HepG2 (cell line): Measurements from ENCODE around the gene GNRH2. TPM values are rescaled to one million over a fixed set of nuclear protein-coding genes. Genes with fewer than 3 reads are reported as not detected.

Experiments
- GFI1 ChIP-seq: sonication (generic); formaldehyde crosslinking; IDR thresholded peaks from 2 replicates; pipeline ENCODE4 v1.5.0; 2020; ENCODE audit warnings: missing genetic modification reagents, mild to moderate bottlenecking, borderline replicate concordance
- GLI4 ChIP-seq: sonication (generic); formaldehyde crosslinking; IDR thresholded peaks from 2 replicates; pipeline ENCODE4 v1.5.1; 2020; ENCODE audit warnings: missing genetic modification reagents, mild to moderate bottlenecking, moderate library complexity, borderline replicate concordance
- KLF12 ChIP-seq: sonication (generic); formaldehyde crosslinking; IDR thresholded peaks from 2 replicates; pipeline ENCODE4 v1.4.0; 2020; ENCODE audit warnings: missing genetic modification reagents, borderline replicate concordance
- NCOA5 ChIP-seq: sonication (generic); formaldehyde crosslinking; IDR thresholded peaks from 2 replicates; pipeline ENCODE4 v1.4.0; 2020; ENCODE audit warnings: missing genetic modification reagents
- SP2 ChIP-seq: sonication (generic); formaldehyde crosslinking; IDR thresholded peaks from 2 replicates; pipeline ENCODE4 v1.5.1; 2020; ENCODE audit warnings: mild to moderate bottlenecking, missing genetic modification reagents
- TCF7 ChIP-seq: sonication (generic); IDR thresholded peaks from 2 replicates; pipeline ENCODE4 v1.6.1; 2016; ENCODE audit warnings: antibody characterized with exemption, low read depth
- ZBTB1 ChIP-seq: sonication (generic); formaldehyde crosslinking; IDR thresholded peaks from 2 replicates; pipeline ENCODE4 v1.4.0; 2020; ENCODE audit warnings: missing genetic modification reagents, borderline replicate concordance
- ZKSCAN8 ChIP-seq: IDR thresholded peaks from 2 replicates; pipeline ENCODE4 v1.6.1; 2016; ENCODE audit warnings: borderline replicate concordance, missing genetic modification reagents, missing compliant biosample characterization
- ZNF138 ChIP-seq: sonication (generic); formaldehyde crosslinking; IDR thresholded peaks from 2 replicates; pipeline ENCODE4 v1.5.0; 2020; ENCODE audit warnings: mild to moderate bottlenecking, low read depth, missing genetic modification reagents
- ZNF556 ChIP-seq: sonication (generic); formaldehyde crosslinking; IDR thresholded peaks from 2 replicates; pipeline ENCODE4 v1.4.0; 2020; ENCODE audit warnings: mild to moderate bottlenecking, missing genetic modification reagents, borderline replicate concordance
- ZNF589 ChIP-seq: sonication (generic); formaldehyde crosslinking; conservative IDR thresholded peaks from 2 replicates; pipeline ENCODE4 v1.8.0; 2022; ENCODE audit warnings: mild to moderate bottlenecking, moderate library complexity, missing genetic modification reagents
- ZNF629 ChIP-seq: sonication (generic); formaldehyde crosslinking; conservative IDR thresholded peaks from 2 replicates; pipeline ENCODE4 v1.5.0; 2020; ENCODE audit warnings: missing genetic modification reagents
- ZNF672 ChIP-seq: sonication (generic); formaldehyde crosslinking; IDR thresholded peaks from 2 replicates; pipeline ENCODE4 v1.8.1; 2022; ENCODE audit warnings: missing genetic modification reagents
- polyA plus RNA-seq, 8 experiments: library from polyadenylated mRNA; depleted of rRNA in 3 of 8; stranded (reverse) in 7 of 8; unstranded in 1 of 8; fragments of >200 nt; fragmentation: Illumina TruSeq in 4 of 8; extraction: Trizol in 4 of 8; gene quantifications; 2 replicates each; pipeline versions ENCODE4 v1.2.1 to v1.2.3, GENCODE V29; 2011 to 2016; ENCODE audit warnings: low read depth in 4 of 8, missing spikeins in 1 of 8, mixed read lengths in 1 of 8; ENCODE audit not compliant: insufficient read depth in 1 of 8
- total RNA-seq, 5 experiments: library from RNA; depleted of rRNA; stranded (reverse); fragments of >200 nt; fragmentation: Illumina TruSeq; extraction: Trizol; gene quantifications; 2 replicates each; pipeline ENCODE4 v1.2.3, GENCODE V29; 2016; ENCODE audit warnings: low read depth in 1 of 5
- TF ChIP-seq, protein P1 (sequence below), 2 experiments: sonication (generic) in 1 of 2; formaldehyde crosslinking in 1 of 2; IDR thresholded peaks; 2 replicates each; pipeline versions ENCODE4 v1.5.1 to v1.6.1; 2011 to 2020; ENCODE audit warnings: borderline replicate concordance in 1 of 2, low read depth in 1 of 2, low read length in 1 of 2, mild to moderate bottlenecking in 1 of 2, missing genetic modification reagents in 1 of 2, moderate library complexity in 1 of 2
- TF ChIP-seq, protein P2 (sequence below): sonication (generic); formaldehyde crosslinking; IDR thresholded peaks from 2 replicates; pipeline ENCODE4 v1.4.0; 2020; ENCODE audit warnings: missing genetic modification reagents
- TF ChIP-seq, protein P3 (sequence below): sonication (generic); formaldehyde crosslinking; IDR thresholded peaks from 2 replicates; pipeline ENCODE4 v1.4.0; 2020; ENCODE audit warnings: missing genetic modification reagents
- TF ChIP-seq, protein P4 (sequence below): sonication (generic); formaldehyde crosslinking; IDR thresholded peaks from 2 replicates; pipeline ENCODE4 v1.4.0; 2020; ENCODE audit warnings: missing genetic modification reagents, mild to moderate bottlenecking, borderline replicate concordance

Gene GNRH2
- total and polyA plus RNA-seq, 2 of the 13 experiments (the other 11 are each of a cell fraction or from before 2014, with no cell fraction given): 0.28 TPM; not detected in 1

DNA sequence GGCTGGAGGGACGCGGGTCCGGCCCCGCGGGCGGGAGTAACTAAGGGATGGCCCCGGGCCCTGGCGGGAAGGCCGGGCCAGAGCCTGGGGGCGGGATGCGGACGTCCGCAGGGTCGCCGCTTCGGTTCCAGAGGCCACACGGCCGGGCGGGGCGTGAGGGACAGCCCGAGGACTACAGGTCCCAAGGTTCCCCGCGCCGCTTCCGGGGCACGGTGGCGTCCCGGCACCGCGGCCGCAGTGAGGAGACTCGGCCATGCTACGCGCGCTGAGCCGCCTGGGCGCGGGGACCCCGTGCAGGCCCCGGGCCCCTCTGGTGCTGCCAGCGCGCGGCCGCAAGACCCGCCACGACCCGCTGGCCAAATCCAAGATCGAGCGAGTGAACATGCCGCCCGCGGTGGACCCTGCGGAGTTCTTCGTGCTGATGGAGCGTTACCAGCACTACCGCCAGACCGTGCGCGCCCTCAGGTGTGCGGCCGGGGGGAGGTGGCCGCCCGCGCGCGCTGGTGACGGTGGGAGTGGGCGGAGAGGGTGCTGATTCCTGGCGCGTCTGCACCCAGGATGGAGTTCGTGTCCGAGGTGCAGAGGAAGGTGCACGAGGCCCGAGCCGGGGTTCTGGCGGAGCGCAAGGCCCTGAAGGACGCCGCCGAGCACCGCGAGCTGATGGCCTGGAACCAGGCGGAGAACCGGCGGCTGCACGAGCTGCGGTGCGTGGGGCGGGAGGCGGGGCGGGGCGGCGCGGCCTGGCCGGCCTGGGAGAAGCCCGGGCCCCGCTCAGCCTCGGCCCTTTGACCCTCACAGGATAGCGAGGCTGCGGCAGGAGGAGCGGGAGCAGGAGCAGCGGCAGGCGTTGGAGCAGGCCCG is 2.6 kb downstream of the GNRH2 start, which contains the start of gene MRPS26 (continued):
- TF ChIP-seq, protein P1, sequence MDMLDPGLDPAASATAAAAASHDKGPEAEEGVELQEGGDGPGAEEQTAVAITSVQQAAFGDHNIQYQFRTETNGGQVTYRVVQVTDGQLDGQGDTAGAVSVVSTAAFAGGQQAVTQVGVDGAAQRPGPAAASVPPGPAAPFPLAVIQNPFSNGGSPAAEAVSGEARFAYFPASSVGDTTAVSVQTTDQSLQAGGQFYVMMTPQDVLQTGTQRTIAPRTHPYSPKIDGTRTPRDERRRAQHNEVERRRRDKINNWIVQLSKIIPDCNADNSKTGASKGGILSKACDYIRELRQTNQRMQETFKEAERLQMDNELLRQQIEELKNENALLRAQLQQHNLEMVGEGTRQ (IDR thresholded peaks at IDR 0.05; ENCODE audit: low read depth, low read length): no peak
- TF ChIP-seq, protein P1 (CRISPR knock-in tag; IDR thresholded peaks at IDR 0.05; ENCODE audit: borderline replicate concordance): no peak
- TF ChIP-seq ZNF556 (peak; percentile 96), GLI4 (peak; percentile 100), SP2 (CRISPR knock-in tag) (peak; percentile 44), ZBTB1 (CRISPR knock-in tag) (0 out of 2 replicates have a peak, but pooled peaks have one; percentile 17), ZNF138 (CRISPR knock-in tag) (peak; percentile 98), ZNF589 (CRISPR knock-in tag) (peak; percentile 98), ZNF672 (CRISPR knock-in tag) (peak; percentile 80; the same call in 1 of the 2 replicates), ZNF629 (CRISPR knock-in tag) (peak; percentile 47; the same call in 1 of the 2 replicates), KLF12 (CRISPR knock-in tag) (peak; percentile 72; the same call in 1 of the 2 replicates), NCOA5 (CRISPR knock-in tag) (no peak), TCF7 (no peak; the same call in 1 of the 2 replicates), ZKSCAN8 (CRISPR knock-in tag) (0 out of 2 replicates have a peak, but pooled peaks have one; percentile 59), GFI1 (CRISPR knock-in tag) (peak; percentile 71; the same call in 1 of the 2 replicates)
- TF ChIP-seq, protein P2, sequence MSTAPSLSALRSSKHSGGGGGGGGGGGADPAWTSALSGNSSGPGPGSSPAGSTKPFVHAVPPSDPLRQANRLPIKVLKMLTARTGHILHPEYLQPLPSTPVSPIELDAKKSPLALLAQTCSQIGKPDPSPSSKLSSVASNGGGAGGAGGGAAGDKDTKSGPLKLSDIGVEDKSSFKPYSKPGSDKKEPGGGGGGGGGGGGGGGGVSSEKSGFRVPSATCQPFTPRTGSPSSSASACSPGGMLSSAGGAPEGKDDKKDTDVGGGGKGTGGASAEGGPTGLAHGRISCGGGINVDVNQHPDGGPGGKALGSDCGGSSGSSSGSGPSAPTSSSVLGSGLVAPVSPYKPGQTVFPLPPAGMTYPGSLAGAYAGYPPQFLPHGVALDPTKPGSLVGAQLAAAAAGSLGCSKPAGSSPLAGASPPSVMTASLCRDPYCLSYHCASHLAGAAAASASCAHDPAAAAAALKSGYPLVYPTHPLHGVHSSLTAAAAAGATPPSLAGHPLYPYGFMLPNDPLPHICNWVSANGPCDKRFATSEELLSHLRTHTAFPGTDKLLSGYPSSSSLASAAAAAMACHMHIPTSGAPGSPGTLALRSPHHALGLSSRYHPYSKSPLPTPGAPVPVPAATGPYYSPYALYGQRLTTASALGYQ (CRISPR knock-in tag): peak; percentile 56; the same call in 1 of the 2 replicates
- TF ChIP-seq, protein P3, sequence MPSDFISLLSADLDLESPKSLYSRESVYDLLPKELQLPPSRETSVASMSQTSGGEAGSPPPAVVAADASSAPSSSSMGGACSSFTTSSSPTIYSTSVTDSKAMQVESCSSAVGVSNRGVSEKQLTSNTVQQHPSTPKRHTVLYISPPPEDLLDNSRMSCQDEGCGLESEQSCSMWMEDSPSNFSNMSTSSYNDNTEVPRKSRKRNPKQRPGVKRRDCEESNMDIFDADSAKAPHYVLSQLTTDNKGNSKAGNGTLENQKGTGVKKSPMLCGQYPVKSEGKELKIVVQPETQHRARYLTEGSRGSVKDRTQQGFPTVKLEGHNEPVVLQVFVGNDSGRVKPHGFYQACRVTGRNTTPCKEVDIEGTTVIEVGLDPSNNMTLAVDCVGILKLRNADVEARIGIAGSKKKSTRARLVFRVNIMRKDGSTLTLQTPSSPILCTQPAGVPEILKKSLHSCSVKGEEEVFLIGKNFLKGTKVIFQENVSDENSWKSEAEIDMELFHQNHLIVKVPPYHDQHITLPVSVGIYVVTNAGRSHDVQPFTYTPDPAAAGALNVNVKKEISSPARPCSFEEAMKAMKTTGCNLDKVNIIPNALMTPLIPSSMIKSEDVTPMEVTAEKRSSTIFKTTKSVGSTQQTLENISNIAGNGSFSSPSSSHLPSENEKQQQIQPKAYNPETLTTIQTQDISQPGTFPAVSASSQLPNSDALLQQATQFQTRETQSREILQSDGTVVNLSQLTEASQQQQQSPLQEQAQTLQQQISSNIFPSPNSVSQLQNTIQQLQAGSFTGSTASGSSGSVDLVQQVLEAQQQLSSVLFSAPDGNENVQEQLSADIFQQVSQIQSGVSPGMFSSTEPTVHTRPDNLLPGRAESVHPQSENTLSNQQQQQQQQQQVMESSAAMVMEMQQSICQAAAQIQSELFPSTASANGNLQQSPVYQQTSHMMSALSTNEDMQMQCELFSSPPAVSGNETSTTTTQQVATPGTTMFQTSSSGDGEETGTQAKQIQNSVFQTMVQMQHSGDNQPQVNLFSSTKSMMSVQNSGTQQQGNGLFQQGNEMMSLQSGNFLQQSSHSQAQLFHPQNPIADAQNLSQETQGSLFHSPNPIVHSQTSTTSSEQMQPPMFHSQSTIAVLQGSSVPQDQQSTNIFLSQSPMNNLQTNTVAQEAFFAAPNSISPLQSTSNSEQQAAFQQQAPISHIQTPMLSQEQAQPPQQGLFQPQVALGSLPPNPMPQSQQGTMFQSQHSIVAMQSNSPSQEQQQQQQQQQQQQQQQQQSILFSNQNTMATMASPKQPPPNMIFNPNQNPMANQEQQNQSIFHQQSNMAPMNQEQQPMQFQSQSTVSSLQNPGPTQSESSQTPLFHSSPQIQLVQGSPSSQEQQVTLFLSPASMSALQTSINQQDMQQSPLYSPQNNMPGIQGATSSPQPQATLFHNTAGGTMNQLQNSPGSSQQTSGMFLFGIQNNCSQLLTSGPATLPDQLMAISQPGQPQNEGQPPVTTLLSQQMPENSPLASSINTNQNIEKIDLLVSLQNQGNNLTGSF (CRISPR knock-in tag): peak; percentile 79
- TF ChIP-seq, protein P4, sequence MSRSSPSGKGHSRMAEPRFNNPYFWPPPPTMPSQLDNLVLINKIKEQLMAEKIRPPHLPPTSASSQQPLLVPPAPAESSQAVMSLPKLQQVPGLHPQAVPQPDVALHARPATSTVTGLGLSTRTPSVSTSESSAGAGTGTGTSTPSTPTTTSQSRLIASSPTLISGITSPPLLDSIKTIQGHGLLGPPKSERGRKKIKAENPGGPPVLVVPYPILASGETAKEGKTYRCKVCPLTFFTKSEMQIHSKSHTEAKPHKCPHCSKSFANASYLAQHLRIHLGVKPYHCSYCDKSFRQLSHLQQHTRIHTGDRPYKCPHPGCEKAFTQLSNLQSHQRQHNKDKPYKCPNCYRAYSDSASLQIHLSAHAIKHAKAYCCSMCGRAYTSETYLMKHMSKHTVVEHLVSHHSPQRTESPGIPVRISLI (CRISPR knock-in tag): peak; percentile 22; the same call in 1 of the 2 replicates
